GM18526 (cell line): ENCODE results near the gene SNX6.

ENCODE experiments used
- POLR2A ChIP-seq: IDR thresholded peaks from 3 replicates; pipeline ENCODE4 v1.6.1; 2011; ENCODE audit not compliant: insufficient read length; ENCODE audit errors: extremely low read depth

The SNX6 gene

GRCh38 chr14:34593740-34594375 lies 36.1 kb downstream of the SNX6 start:
- no peak for TF ChIP-seq POLR2A

GRCh38 chr14:34592623-34593022 lies 37.3 kb downstream of the SNX6 start:
- no peak for TF ChIP-seq POLR2A

- no peak for TF ChIP-seq POLR2A
Measured at GRCh38 chr14:34583525-34583924, 46.4 kb downstream of the SNX6 start.

GRCh38 chr14:34582117-34582680 lies 47.7 kb downstream of the SNX6 start:
- no peak for TF ChIP-seq POLR2A

- no peak for TF ChIP-seq POLR2A
Measured at GRCh38 chr14:34580381-34580780, 49.6 kb downstream of the SNX6 start.

- TF ChIP-seq POLR2A = no peak
Measured at GRCh38 chr14:34571771-34572170, 58.2 kb downstream of the SNX6 start.

- TF ChIP-seq POLR2A = no peak
Measured at GRCh38 chr14:34569750-34570149, 60.2 kb downstream of the SNX6 start.

GRCh38 chr14:34568803-34569202 lies 61.1 kb downstream of the SNX6 start:
- TF ChIP-seq POLR2A = no peak

GRCh38 chr14:34562776-34563150 lies 67.2 kb downstream of the SNX6 start:
- no peak for TF ChIP-seq POLR2A

GRCh38 chr14:34554540-34555250 lies 75.3 kb downstream of the SNX6 start:
- no peak for TF ChIP-seq POLR2A

- no peak for TF ChIP-seq POLR2A
Measured at GRCh38 chr14:34548472-34548981, 81.4 kb downstream of the SNX6 start.

GRCh38 chr14:34539407-34540180 lies 90.4 kb downstream of the SNX6 start, which contains the start of gene EAPP:
TSS of gene EAPP (minus strand) at chr14:34539701. CDS start at chr14:34539628, 73 bp downstream.
- peak; percentile 81 for TF ChIP-seq POLR2A

- no peak for TF ChIP-seq POLR2A
Measured at GRCh38 chr14:34538871-34539406, 91.0 kb downstream of the SNX6 start.

GRCh38 chr14:34537677-34538009 lies 92.3 kb downstream of the SNX6 start:
- no peak for TF ChIP-seq POLR2A

- no peak for TF ChIP-seq POLR2A
Measured at GRCh38 chr14:34536951-34537676, 92.8 kb downstream of the SNX6 start.
